CD4-positive, alpha-beta T cell (primary cell): ENCODE results near the gene CACUL1. TPM values are rescaled to one million over a fixed set of nuclear protein-coding genes. Genes with fewer than 3 reads are reported as not detected.
"Not testable (repeated sequence)": the region's sequence is repeated elsewhere in the genome, so short reads cannot be mapped to it uniquely, and the experiment has no call there.

ENCODE experiments used
- ATAC-seq: fragments of 200-7000 bp; cut with Tn5 transposase; one replicate; pipeline ENCODE4 v1.10.0; 2022; ENCODE audit warnings: mild to moderate bottlenecking; ENCODE audit not compliant: poor library complexity
- CTCF ChIA-PET: fragments of 350-600 bp; sonication (Branson Sonifier 250); formaldehyde crosslinking; loops from one replicate; lab custom pipeline; 2021; ENCODE audit warnings: antibody characterized with exemption, inconsistent platforms; lab: Charles Lee
- POLR2A ChIA-PET: fragments of 350-600 bp; sonication (Branson Sonifier 250); formaldehyde crosslinking; loops from one replicate; lab custom pipeline; 2021; ENCODE audit warnings: antibody characterized with exemption, inconsistent platforms; lab: Charles Lee
- DNase-seq, 14 experiments: peaks; one replicate each; pipeline ENCODE4 v3.0.0-alpha.2; 2013 to 2020; ENCODE audit warnings: mixed read lengths in 2 of 14
- H3K27ac ChIP-seq, 2 donors: one replicate each; pipeline versions ENCODE4 v1.5.1 to v1.7.0; 2013; ENCODE audit warnings: low read length in 2 of 2, low read depth in 1 of 2, mild to moderate bottlenecking in 1 of 2
- H3K27me3 ChIP-seq, 2 experiments: 1 replicate in 1 of 2; 2 replicates in 1 of 2; pipeline versions ENCODE4 v1.6.1 to v1.7.0; 2013; ENCODE audit warnings: low read length in 2 of 2, control low read depth in 1 of 2, mild to moderate bottlenecking in 1 of 2, moderate library complexity in 1 of 2; ENCODE audit not compliant: insufficient read depth in 2 of 2, control insufficient read depth in 1 of 2
- H3K36me3 ChIP-seq: one replicate; pipeline ENCODE4 v1.6.1; 2013; ENCODE audit warnings: low read length, control low read depth; ENCODE audit not compliant: insufficient read depth
- H3K4me1 ChIP-seq: one replicate; pipeline ENCODE4 v1.6.1; 2013; ENCODE audit warnings: low read length, control low read depth; ENCODE audit not compliant: insufficient read depth
- H3K4me3 ChIP-seq: one replicate; pipeline ENCODE4 v1.5.1; 2013; ENCODE audit warnings: mild to moderate bottlenecking, low read length, moderate library complexity
- H3K9me3 ChIP-seq, 2 experiments: 1 replicate in 1 of 2; 2 replicates in 1 of 2; pipeline versions ENCODE4 v1.6.1 to v1.7.0; 2013; ENCODE audit warnings: low read length in 2 of 2, mild to moderate bottlenecking in 2 of 2, control low read depth in 1 of 2, moderate library complexity in 1 of 2; ENCODE audit not compliant: control insufficient read depth in 1 of 2, insufficient read depth in 1 of 2
- H3K27ac Mint-ChIP-seq: one replicate; pipeline ENCODE4 v1.8.0; 2020; ENCODE audit warnings: mixed read lengths
- H3K27me3 Mint-ChIP-seq: one replicate; pipeline ENCODE4 v1.8.0; 2021; ENCODE audit warnings: mixed read lengths
- H3K36me3 Mint-ChIP-seq: one replicate; pipeline ENCODE4 v1.8.0; 2021; ENCODE audit warnings: low read depth, mixed read lengths
- H3K4me1 Mint-ChIP-seq: one replicate; pipeline ENCODE4 v1.8.0; 2021; ENCODE audit warnings: low read depth, mixed read lengths
- H3K4me3 Mint-ChIP-seq: one replicate; pipeline ENCODE4 v1.8.0; 2020; ENCODE audit warnings: mild to moderate bottlenecking, mixed read lengths
- H3K9me3 Mint-ChIP-seq: one replicate; pipeline ENCODE4 v1.8.0; 2020; ENCODE audit warnings: mixed read lengths
- intact Hi-C, 2 experiments: fragments of 100-400 bp; cut with DNase I in 1 of 2; cut with micrococcal nuclease in 1 of 2; formaldehyde crosslinking; loops; one replicate each; pipeline versions ENCODE4 v1.15.1 to v1.9.0; 2023 to 2025; cut with DNase I, micrococcal nuclease
- total RNA-seq, 174 experiments: library from RNA in 2 of 174; stranded (reverse) in 2 of 174; gene quantifications; one replicate each; pipeline ENCODE4 v1.2.3 and lab custom pipeline; 2021 to 2026
- TF ChIP-seq, protein P1 (sequence below): fragments of 200-600 bp; IDR thresholded peaks from one replicate; pipeline ENCODE4 v1.8.0; 2022; ENCODE audit warnings: antibody characterized with exemption, mild to moderate bottlenecking

The CACUL1 gene
- total RNA-seq, 2 experiments from 2014 or later, result 36.7 to 37.4 TPM

DNA sequence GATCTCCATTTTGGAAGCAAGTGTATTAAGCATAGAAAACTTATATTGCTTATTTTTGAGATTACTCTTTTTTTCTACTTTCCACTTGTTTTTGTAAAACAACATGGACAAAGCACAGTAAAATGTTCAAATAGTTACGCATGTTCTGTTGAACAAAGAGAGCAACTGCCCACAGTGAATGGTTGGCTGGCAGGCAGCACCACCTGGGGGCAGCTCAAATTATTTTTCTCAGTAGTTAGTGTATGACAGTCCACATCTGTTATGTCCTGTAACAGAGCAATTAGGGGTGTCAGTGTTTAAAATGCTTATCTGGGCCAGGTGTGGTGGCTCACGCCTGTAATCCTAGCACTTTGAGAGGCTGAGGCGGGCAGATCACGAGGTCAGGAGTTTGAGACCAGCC, 46.1 kb upstream of the CACUL1 start:
- DNase-seq, result peak in 7 of 14 experiments; percentile 7 to 37 (median 19)
- ATAC-seq, result no peak
- no peaks in the 10 kb centered on the region for H3K4me1 Mint-ChIP-seq
- H3K4me3 ChIP-seq, result no peak overlapping the region
- H3K36me3 ChIP-seq, result no peaks in the 10 kb centered on the region
- H3K27ac Mint-ChIP-seq, result no peak overlapping the region
- H3K4me1 ChIP-seq, result no peaks in the 10 kb centered on the region
- H3K36me3 Mint-ChIP-seq, result no peaks in the 10 kb centered on the region
- TF ChIP-seq, protein P1, sequence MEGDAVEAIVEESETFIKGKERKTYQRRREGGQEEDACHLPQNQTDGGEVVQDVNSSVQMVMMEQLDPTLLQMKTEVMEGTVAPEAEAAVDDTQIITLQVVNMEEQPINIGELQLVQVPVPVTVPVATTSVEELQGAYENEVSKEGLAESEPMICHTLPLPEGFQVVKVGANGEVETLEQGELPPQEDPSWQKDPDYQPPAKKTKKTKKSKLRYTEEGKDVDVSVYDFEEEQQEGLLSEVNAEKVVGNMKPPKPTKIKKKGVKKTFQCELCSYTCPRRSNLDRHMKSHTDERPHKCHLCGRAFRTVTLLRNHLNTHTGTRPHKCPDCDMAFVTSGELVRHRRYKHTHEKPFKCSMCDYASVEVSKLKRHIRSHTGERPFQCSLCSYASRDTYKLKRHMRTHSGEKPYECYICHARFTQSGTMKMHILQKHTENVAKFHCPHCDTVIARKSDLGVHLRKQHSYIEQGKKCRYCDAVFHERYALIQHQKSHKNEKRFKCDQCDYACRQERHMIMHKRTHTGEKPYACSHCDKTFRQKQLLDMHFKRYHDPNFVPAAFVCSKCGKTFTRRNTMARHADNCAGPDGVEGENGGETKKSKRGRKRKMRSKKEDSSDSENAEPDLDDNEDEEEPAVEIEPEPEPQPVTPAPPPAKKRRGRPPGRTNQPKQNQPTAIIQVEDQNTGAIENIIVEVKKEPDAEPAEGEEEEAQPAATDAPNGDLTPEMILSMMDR, result peak; percentile 19
- H3K27ac ChIP-seq, result no peak overlapping the region
- H3K9me3 Mint-ChIP-seq, result no peaks in the 10 kb centered on the region
- no peaks in the 10 kb centered on the region for H3K9me3 ChIP-seq
- ChIA-PET CTCF (interaction anchor here (1.0 kb wide), 1 partner anchor 232 kb away, joined by 6 read pairs; no protein-coding TSS in a partner anchor), POLR2A (interaction anchor here (0.5 to 0.7 kb wide), 2 partner anchors 233 to 519 kb away, joined by 3 to 4 read pairs; no protein-coding TSS in a partner anchor)
- intact Hi-C loops, result loop anchor here (1.0 to 5.0 kb wide), 2 partner anchors 79 to 233 kb away; no protein-coding TSS in a partner anchor
- no peaks in the 10 kb centered on the region for H3K27me3 ChIP-seq
- peaks cover 6% of the 10 kb centered on the region for H3K27me3 Mint-ChIP-seq
- H3K4me3 Mint-ChIP-seq, result no peak overlapping the region

DNA sequence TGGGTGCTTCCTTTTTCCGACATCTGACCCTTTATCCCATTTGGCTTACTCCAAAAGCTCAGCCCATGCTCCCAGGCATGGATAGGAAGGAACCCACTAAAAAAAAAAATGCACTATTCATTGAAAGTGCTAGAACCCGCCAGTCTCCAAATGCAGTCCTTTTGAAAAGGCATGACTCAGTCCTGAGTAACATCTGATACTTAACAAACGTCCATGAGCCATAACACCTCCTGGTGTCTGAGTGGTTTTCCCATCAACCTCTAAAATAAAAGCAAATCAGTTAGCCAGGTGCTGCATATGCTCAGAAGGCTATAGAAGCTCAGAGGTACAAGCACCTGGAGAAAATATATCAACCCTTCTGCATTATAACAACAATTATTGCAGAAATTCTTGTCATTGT, 45.0 kb upstream of the CACUL1 start:
- Mint-ChIP-seq H3K4me1 (no peaks in the 10 kb centered on the region), H3K4me3 (no peak overlapping the region), H3K36me3 (no peaks in the 10 kb centered on the region), H3K27me3 (peaks cover 6% of the 10 kb centered on the region), H3K9me3 (no peaks in the 10 kb centered on the region), H3K27ac (no peak overlapping the region)
- Histone ChIP-seq H3K4me1 (no peaks in the 10 kb centered on the region), H3K27me3 (no peaks in the 10 kb centered on the region), H3K9me3 (peaks cover 0 to 4% of the 10 kb centered on the region in 2 experiments), H3K4me3 (no peak overlapping the region), H3K36me3 (no peaks in the 10 kb centered on the region), H3K27ac (no peak overlapping the region)
- POLR2A ChIA-PET, result no interaction called here
- CTCF ChIA-PET, result no interaction called here
- no peak for DNase-seq
- intact Hi-C loops, result loop anchor here in 1 of 2 experiments (5.0 kb wide), 1 partner anchor 77 kb away; no protein-coding TSS in a partner anchor
- no peak for ATAC-seq
- TF ChIP-seq, protein P1, result no peak

DNA sequence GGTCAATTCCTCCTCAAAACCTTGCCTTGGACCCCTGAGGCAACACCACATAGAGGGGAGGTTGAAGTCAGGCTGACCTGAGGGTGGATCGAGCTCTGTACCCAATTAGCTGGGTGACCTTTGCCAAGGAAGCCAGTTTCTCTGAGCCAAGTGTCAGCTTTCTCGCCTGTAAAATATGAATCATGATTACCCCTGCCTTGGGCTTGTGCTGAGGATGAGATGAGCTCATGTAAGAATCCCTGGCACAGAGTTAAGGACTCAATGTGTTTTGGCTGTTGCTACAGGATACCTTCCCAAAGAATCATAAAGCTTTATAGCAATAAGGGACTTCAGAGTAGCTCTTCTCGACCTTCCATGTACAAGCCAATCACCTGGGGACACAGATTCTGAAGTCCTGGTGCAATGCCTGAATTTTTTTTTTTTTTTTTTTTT, 43.5 kb upstream of the CACUL1 start:
- CTCF ChIA-PET, result interaction anchor here (0.7 kb wide), 1 partner anchor 1582 kb away, joined by 3 read pairs; no protein-coding TSS in a partner anchor
- H3K27ac ChIP-seq, result no peak overlapping the region
- DNase-seq (no peak), ATAC-seq (no peak)
- Mint-ChIP-seq H3K27ac (no peak overlapping the region), H3K27me3 (peaks cover 6% of the 10 kb centered on the region), H3K9me3 (no peaks in the 10 kb centered on the region), H3K36me3 (no peaks in the 10 kb centered on the region), H3K4me3 (no peak overlapping the region), H3K4me1 (no peaks in the 10 kb centered on the region)
- TF ChIP-seq, protein P1, result no peak
- no peak overlapping the region for H3K4me3 ChIP-seq
- no peaks in the 10 kb centered on the region for H3K36me3 ChIP-seq
- H3K9me3 ChIP-seq, result peaks cover 0 to 6% of the 10 kb centered on the region in 2 experiments
- H3K4me1 ChIP-seq, result no peaks in the 10 kb centered on the region
- intact Hi-C loops, result no loop called here
- no peaks in the 10 kb centered on the region for H3K27me3 ChIP-seq
- POLR2A ChIA-PET, result no interaction called here

DNA sequence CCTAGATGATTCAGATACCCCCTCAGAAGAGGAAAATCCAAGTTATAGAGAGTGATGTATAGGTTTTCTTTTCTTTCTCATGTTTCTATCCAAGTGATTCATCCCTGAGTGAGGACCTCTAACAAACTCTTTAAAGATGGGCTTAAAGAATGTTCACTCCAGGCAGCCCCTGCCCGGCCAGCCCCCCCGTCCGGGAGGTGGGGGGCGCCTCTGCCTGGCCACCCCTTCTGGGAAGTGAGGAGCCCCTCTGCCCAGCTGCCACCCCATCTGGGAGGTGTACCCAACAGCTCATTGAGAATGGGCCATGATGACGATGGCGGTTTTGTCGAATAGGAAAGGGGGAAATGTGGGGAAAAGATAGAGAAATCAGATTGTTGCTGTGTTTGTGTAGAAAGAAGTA, 40.2 kb upstream of the CACUL1 start:
- H3K36me3 ChIP-seq, H3K9me3 Mint-ChIP-seq, CTCF ChIA-PET, POLR2A ChIA-PET, H3K4me1 ChIP-seq, H3K4me3 Mint-ChIP-seq, H3K27me3 Mint-ChIP-seq, H3K27me3 ChIP-seq, H3K4me3 ChIP-seq, DNase-seq, ATAC-seq, H3K27ac Mint-ChIP-seq, H3K27ac ChIP-seq, H3K36me3 Mint-ChIP-seq, intact Hi-C loops, H3K9me3 ChIP-seq, H3K4me1 Mint-ChIP-seq: not testable (repeated sequence)
